Progenitor cell of endocrine pancreas (in vitro differentiated cells): Measurements from ENCODE around the gene ENTPD8. TPM values are rescaled to one million over a fixed set of nuclear protein-coding genes. Genes with fewer than 3 reads are reported as not detected.
"Not testable (repeated sequence)": the region's sequence is repeated elsewhere in the genome, so short reads cannot be mapped to it uniquely, and the experiment has no call there.

Experiments
- DNase-seq: peaks from one replicate; pipeline ENCODE4 v3.0.0; 2021; ENCODE audit warnings: low spot score; ENCODE audit not compliant: unreplicated experiment
- H3K27ac Mint-ChIP-seq: 2 replicates; pipeline ENCODE4 v1.8.0; 2021; ENCODE audit warnings: mild to moderate bottlenecking, moderate library complexity, mixed read lengths
- H3K27me3 Mint-ChIP-seq: 2 replicates; pipeline ENCODE4 v1.8.0; 2021; ENCODE audit warnings: mixed read lengths
- H3K36me3 Mint-ChIP-seq: 2 replicates; pipeline ENCODE4 v1.8.0; 2022; ENCODE audit warnings: mixed read lengths; ENCODE audit not compliant: insufficient read depth
- H3K4me1 Mint-ChIP-seq: 2 replicates; pipeline ENCODE4 v1.8.0; 2021; ENCODE audit warnings: low read depth, mixed read lengths
- H3K4me3 Mint-ChIP-seq: 2 replicates; pipeline ENCODE4 v1.8.0; 2021; ENCODE audit warnings: low read depth, mild to moderate bottlenecking, moderate library complexity, mixed read lengths
- H3K9me3 Mint-ChIP-seq: 2 replicates; pipeline ENCODE4 v1.8.0; 2021; ENCODE audit warnings: low read depth, mixed read lengths
- CTCF ChIP-seq: fragments of 200-600 bp; sonication (generic); IDR thresholded peaks from one replicate; pipeline ENCODE4 v1.5.0; 2021; ENCODE audit warnings: antibody characterized with exemption, mild to moderate bottlenecking; ENCODE audit not compliant: unreplicated experiment
- total RNA-seq: library from RNA; stranded (reverse); gene quantifications from 2 replicates; pipeline ENCODE4 v1.2.1, GENCODE V29; 2021

ENTPD8 gene
- total RNA-seq, 1 donor from 2014 or later: 2.7 TPM

- Mint-ChIP-seq H3K36me3 (peaks cover 9% of the 10 kb centered on the region), H3K4me1 (no peaks in the 10 kb centered on the region), H3K27ac (no peak overlapping the region), H3K4me3 (no peak overlapping the region), H3K9me3 (peaks cover 21% of the 10 kb centered on the region), H3K27me3 (peaks cover 4% of the 10 kb centered on the region)
- no peak for DNase-seq
- no peak for TF ChIP-seq CTCF
Measured at GRCh38 chr9:137474271-137474670, 33.1 kb upstream of the ENTPD8 start.

GRCh38 chr9:137470785-137471184 is 29.6 kb upstream of the ENTPD8 start:
- Mint-ChIP-seq H3K4me1 (no peaks in the 10 kb centered on the region), H3K9me3 (peaks cover 16% of the 10 kb centered on the region), H3K27ac (no peak overlapping the region), H3K27me3 (peaks cover 13% of the 10 kb centered on the region), H3K36me3 (peaks cover 8% of the 10 kb centered on the region), H3K4me3 (no peak overlapping the region)
- no peak for TF ChIP-seq CTCF
- no peak for DNase-seq

- no peaks in the 10 kb centered on the region for H3K36me3 Mint-ChIP-seq
- no peak overlapping the region for H3K27ac Mint-ChIP-seq
- H3K9me3 Mint-ChIP-seq: peaks cover under 1% of the 10 kb centered on the region
- peaks cover 16% of the 10 kb centered on the region for H3K27me3 Mint-ChIP-seq
- no peak overlapping the region for H3K4me3 Mint-ChIP-seq
- no peaks in the 10 kb centered on the region for H3K4me1 Mint-ChIP-seq
- no peak for TF ChIP-seq CTCF
- no peak for DNase-seq
Measured at GRCh38 chr9:137467896-137468295, 26.7 kb upstream of the ENTPD8 start.

GRCh38 chr9:137467161-137467581 is 26.0 kb upstream of the ENTPD8 start:
- H3K4me1 Mint-ChIP-seq: no peaks in the 10 kb centered on the region

GRCh38 chr9:137466389-137467085 is 25.4 kb upstream of the ENTPD8 start:
- H3K9me3 Mint-ChIP-seq, DNase-seq, H3K4me3 Mint-ChIP-seq, H3K36me3 Mint-ChIP-seq, H3K4me1 Mint-ChIP-seq: not testable (repeated sequence)
- H3K27ac Mint-ChIP-seq: peak overlapping the region; percentile 6
- peaks cover 17% of the 10 kb centered on the region for H3K27me3 Mint-ChIP-seq

More at GRCh38 chr9:137467161-137467581, 26.0 kb upstream of the ENTPD8 start:
- H3K36me3 Mint-ChIP-seq: no peaks in the 10 kb centered on the region
- H3K27me3 Mint-ChIP-seq: peaks cover 17% of the 10 kb centered on the region
- no peak for DNase-seq
- no peak overlapping the region for H3K27ac Mint-ChIP-seq
- no peak for TF ChIP-seq CTCF
- no peaks in the 10 kb centered on the region for H3K9me3 Mint-ChIP-seq
- no peak overlapping the region for H3K4me3 Mint-ChIP-seq

GRCh38 chr9:137465720-137466388 is 24.7 kb upstream of the ENTPD8 start:
- no peak for DNase-seq
- Mint-ChIP-seq H3K4me3 (no peak overlapping the region), H3K4me1 (no peaks in the 10 kb centered on the region)

More at GRCh38 chr9:137465720-137466388, 24.7 kb upstream of the ENTPD8 start:
- Mint-ChIP-seq H3K27me3 (peaks cover 20% of the 10 kb centered on the region), H3K36me3 (no peaks in the 10 kb centered on the region), H3K27ac (peak overlapping the region; percentile 6), H3K9me3 (no peaks in the 10 kb centered on the region)
- no peak for TF ChIP-seq CTCF
